ENCODE data around the gene UTF1. TPM values are rescaled to one million over a fixed set of nuclear protein-coding genes. Genes with fewer than 3 reads are reported as not detected.

Gene UTF1
- total and polyA plus RNA-seq, 2 of the 8 experiments (the other 6 are each of a cell fraction or from before 2014, with no cell fraction given): 0.47 to 21.8 TPM

DNA sequence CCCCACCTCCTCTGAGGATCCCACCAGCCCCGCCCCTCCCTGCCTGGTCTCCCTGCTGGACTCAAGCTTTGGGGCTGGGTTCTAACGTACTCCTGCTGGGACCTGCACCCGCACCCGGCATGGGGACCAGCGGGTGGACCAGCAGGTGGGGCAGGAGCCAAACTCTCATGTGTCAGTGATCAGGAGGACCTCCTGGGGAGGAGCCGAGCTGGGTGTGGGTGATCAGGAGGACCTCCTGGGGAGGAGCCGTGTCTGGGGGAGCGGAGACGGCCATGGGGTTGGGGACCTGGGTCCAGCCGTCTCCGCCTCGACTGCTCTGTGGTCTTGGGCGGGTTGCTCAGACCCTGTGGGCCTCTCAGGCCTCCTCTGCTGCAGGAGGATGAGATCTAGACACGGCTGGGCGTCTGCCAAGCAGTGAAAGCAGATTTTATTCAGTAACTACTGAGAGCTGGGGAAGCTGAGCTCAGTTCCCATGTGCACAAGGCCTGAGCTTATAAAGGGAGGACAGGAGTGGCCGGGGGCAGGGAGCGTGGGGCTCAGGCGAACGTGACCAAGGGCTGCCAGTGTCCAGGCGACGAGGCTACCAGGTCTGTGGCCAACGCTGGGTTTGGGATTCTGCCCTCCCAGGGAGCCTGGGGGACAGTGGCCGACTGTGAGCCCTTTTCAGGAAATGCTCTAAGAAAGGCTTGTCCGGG lies 33.6 kb upstream of the UTF1 start:
- H3K9ac ChIP-seq (replicated peaks in 1 of 4; ENCODE audit: extremely low read depth in 1 of 4, low read depth in 3 of 4, low read length in 3 of 4): no peak overlapping the region
- no peaks in the 10 kb centered on the region for H3K27me3 ChIP-seq (replicated peaks in 1 of 4; ENCODE audit: control insufficient read depth in 3 of 4, extremely low read depth in 1 of 4, insufficient read depth in 3 of 4, low read length in 3 of 4)
- H4K20me1 ChIP-seq (replicated peaks in 1 of 2; ENCODE audit: control insufficient read depth in 1 of 2, insufficient read depth in 2 of 2, low read length in 2 of 2): no peaks in the 10 kb centered on the region
- TF ChIP-seq EP300 (IDR thresholded peaks at IDR 0.05; ENCODE audit: borderline replicate concordance in 1 of 2, low read depth in 2 of 2, low read length in 2 of 2): no peak
- no peak for TF ChIP-seq CHD1 (IDR thresholded peaks at IDR 0.05; ENCODE audit: low read depth, low read length)
- no peak for TF ChIP-seq POLR2A (IDR thresholded peaks at IDR 0.05; ENCODE audit: control extremely low read depth in 1 of 2, low read depth in 2 of 2, low read length in 2 of 2)
- TF ChIP-seq RFX5 (IDR thresholded peaks at IDR 0.05; ENCODE audit: borderline replicate concordance, low read depth, low read length): no peak
- no peak for TF ChIP-seq POLR2AphosphoS5 (IDR thresholded peaks at IDR 0.05; ENCODE audit: low read depth, low read length)
- no peak for TF ChIP-seq HDAC2 (IDR thresholded peaks at IDR 0.05; ENCODE audit: borderline replicate concordance in 1 of 2, low read depth in 2 of 2, low read length in 2 of 2)
- TF ChIP-seq TBP (IDR thresholded peaks at IDR 0.05; ENCODE audit: low read depth, low read length): no peak
- no peak for TF ChIP-seq NRF1 (IDR thresholded peaks at IDR 0.05; ENCODE audit: low read depth, low read length)
- no peak for TF ChIP-seq GTF2F1 (IDR thresholded peaks at IDR 0.05; ENCODE audit: borderline replicate concordance, low read depth, low read length)
- no peak overlapping the region for H3K4ac ChIP-seq (replicated peaks; ENCODE audit: insufficient read length, low read depth, low read length)
- H3K18ac ChIP-seq (ENCODE audit: extremely low read depth, low read length): no peak overlapping the region
- H2BK15ac ChIP-seq (ENCODE audit: low read length): no peak overlapping the region
- no peak overlapping the region for H2AFZ ChIP-seq (ENCODE audit: low read length)
- no peak overlapping the region for H4K5ac ChIP-seq (ENCODE audit: insufficient read length, low read depth, low read length)
- H3K4me2 ChIP-seq (ENCODE audit: insufficient read depth in 1 of 2, low read depth in 2 of 2, low read length in 2 of 2): no peak overlapping the region
- H2BK20ac ChIP-seq (ENCODE audit: low read length): no peak overlapping the region
- H3K36me3 ChIP-seq (ENCODE audit: control insufficient read depth in 2 of 4, insufficient read depth in 4 of 4, low read length in 3 of 4): no peaks in the 10 kb centered on the region; a peak in 1 of 8 replicates
- no peak for FAIRE-seq
- H3K56ac ChIP-seq (replicated peaks; ENCODE audit: insufficient read length, low read depth, low read length): no peak overlapping the region
- H3K4me3 ChIP-seq (ENCODE audit: extremely low read depth in 1 of 4, insufficient read depth in 2 of 4, low read depth in 3 of 4, low read length in 4 of 4): no peak overlapping the region
- H2BK120ac ChIP-seq (replicated peaks; ENCODE audit: low read depth, low read length): no peak overlapping the region
- 0 out of 2 replicates have a peak, but pooled peaks cover 2% of the 10 kb centered on the region for H3K79me1 ChIP-seq (ENCODE audit: low read depth, low read length)
- H3K79me2 ChIP-seq (ENCODE audit: control insufficient read depth in 1 of 2, insufficient read depth in 2 of 2, low read length in 2 of 2): no peaks in the 10 kb centered on the region
- no peak overlapping the region for H2BK12ac ChIP-seq (ENCODE audit: low read depth, low read length)
- H3K23ac ChIP-seq (ENCODE audit: insufficient read length): no peak overlapping the region
- H3K9me3 ChIP-seq (ENCODE audit: insufficient read depth in 2 of 2, low read depth in 1 of 2, low read length in 1 of 2): peaks cover 8 to 15% of the 10 kb centered on the region in 2 experiments
- H4K8ac ChIP-seq (ENCODE audit: extremely low read depth, insufficient read depth, low read length): no peak overlapping the region
- no peak overlapping the region for H3K14ac ChIP-seq (ENCODE audit: insufficient read length)
- no peak for DNase-seq (ENCODE audit: low read depth in 1 of 2, low spot score in 2 of 2)
- H2BK5ac ChIP-seq (ENCODE audit: low read depth, low read length): no peak overlapping the region
- no peaks in the 10 kb centered on the region for H3K4me1 ChIP-seq (replicated peaks in 1 of 4; ENCODE audit: control insufficient read depth in 3 of 4, insufficient read depth in 4 of 4, low read length in 3 of 4)
- ChIA-PET POLR2A (ENCODE audit: partially characterized antibody) (interaction anchor here (1.1 to 2.9 kb wide), 10 partner anchors 9 to 52 kb away, joined by 3 to 11 read pairs (median 5); no protein-coding TSS in a partner anchor), CTCF (ENCODE audit: partially characterized antibody) (interaction anchor here (1.0 to 4.5 kb wide), 12 partner anchors 9 to 292 kb away, joined by 3 to 40 read pairs (median 6); partner anchors contain the start of gene KNDC1)
- no peak overlapping the region for H3K27ac ChIP-seq (ENCODE audit: low read depth, low read length)
- 92% methylated on average over 23 of the region's 24 CpGs; no CpG with 5 or more reads in 1 of the 2 experiments for WGBS, 2 experiments (ENCODE audit: extremely low coverage in 1 of 2, insufficient coverage in 1 of 2, insufficient read length in 1 of 2, insufficient replicate concordance in 2 of 2, low coverage in 1 of 2, low lambda C conversion rate in 2 of 2, missing lambda C conversion rate in 1 of 2)
- no peak overlapping the region for H4K91ac ChIP-seq (replicated peaks; ENCODE audit: insufficient read length, low read length)
- no peak overlapping the region for H2AK5ac ChIP-seq (ENCODE audit: low read depth, low read length)
- no peaks in the 10 kb centered on the region for H3K23me2 ChIP-seq (ENCODE audit: low read depth, low read length)
